ENCODE data around the gene RICTOR. TPM values are rescaled to one million over a fixed set of nuclear protein-coding genes. Genes with fewer than 3 reads are reported as not detected.

The RICTOR gene
- polyA plus RNA-seq, 3 donors: 3.5 to 12.8 (median 7.0) TPM

DNA sequence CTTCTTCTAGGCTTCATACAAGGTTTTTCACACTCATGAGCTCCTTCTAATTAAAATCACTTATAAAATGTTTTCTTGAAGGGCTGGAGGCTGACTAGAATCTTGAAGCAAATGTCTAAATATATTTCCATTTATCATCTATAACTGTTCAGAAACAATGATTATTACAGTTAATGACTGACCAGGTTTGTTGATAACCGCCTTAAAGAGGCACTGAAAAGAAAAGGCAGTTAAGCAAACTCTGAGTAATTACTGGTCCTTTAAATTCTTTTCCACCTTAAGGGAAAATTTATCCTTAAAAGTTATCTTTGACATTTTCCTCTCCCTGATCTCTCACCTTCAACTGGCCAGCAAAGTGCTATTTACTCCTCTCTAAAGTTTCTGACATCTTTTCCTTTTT, 43.2 kb downstream of the RICTOR start:
- peaks cover 11 to 27% of the 10 kb centered on the region in 2 donors for H3K36me3 Mint-ChIP-seq
- peaks cover 71% of the 10 kb centered on the region for H3K79me2 ChIP-seq (ENCODE audit: insufficient read depth, low read length)
- no peaks in the 10 kb centered on the region for H3K27me3 Mint-ChIP-seq (ENCODE audit: low read depth in 3 of 3)
- TF ChIP-seq, protein P1, sequence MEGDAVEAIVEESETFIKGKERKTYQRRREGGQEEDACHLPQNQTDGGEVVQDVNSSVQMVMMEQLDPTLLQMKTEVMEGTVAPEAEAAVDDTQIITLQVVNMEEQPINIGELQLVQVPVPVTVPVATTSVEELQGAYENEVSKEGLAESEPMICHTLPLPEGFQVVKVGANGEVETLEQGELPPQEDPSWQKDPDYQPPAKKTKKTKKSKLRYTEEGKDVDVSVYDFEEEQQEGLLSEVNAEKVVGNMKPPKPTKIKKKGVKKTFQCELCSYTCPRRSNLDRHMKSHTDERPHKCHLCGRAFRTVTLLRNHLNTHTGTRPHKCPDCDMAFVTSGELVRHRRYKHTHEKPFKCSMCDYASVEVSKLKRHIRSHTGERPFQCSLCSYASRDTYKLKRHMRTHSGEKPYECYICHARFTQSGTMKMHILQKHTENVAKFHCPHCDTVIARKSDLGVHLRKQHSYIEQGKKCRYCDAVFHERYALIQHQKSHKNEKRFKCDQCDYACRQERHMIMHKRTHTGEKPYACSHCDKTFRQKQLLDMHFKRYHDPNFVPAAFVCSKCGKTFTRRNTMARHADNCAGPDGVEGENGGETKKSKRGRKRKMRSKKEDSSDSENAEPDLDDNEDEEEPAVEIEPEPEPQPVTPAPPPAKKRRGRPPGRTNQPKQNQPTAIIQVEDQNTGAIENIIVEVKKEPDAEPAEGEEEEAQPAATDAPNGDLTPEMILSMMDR (IDR thresholded peaks at IDR 0.05): no peak
- intact Hi-C loops (cut with micrococcal nuclease): no loop called here
- peaks cover 6 to 14% of the 10 kb centered on the region in 2 donors for H3K9me3 ChIP-seq (replicated peaks in 1 of 2; ENCODE audit: control insufficient read depth in 1 of 2, insufficient read depth in 1 of 2, low read length in 2 of 2)
- H2AFZ ChIP-seq (ENCODE audit: insufficient read depth, low read depth, low read length, poor library complexity, severe bottlenecking): no peak overlapping the region
- peaks cover 15 to 33% (median 23%) of the 10 kb centered on the region in 7 donors for H3K9me3 Mint-ChIP-seq
- no peak overlapping the region for H3K27ac ChIP-seq (ENCODE audit: low read depth in 1 of 2, low read length in 2 of 2)
- WGBS (ENCODE audit: insufficient coverage): no CpG with 5 or more reads among the region's 1 CpG
- H4K20me1 ChIP-seq (ENCODE audit: insufficient read depth, low read length): peaks cover 71% of the 10 kb centered on the region
- H3K9ac ChIP-seq (ENCODE audit: insufficient read depth, low read length, poor library complexity, severe bottlenecking): no peak overlapping the region
- no peaks in the 10 kb centered on the region for H3K4me1 ChIP-seq (ENCODE audit: control insufficient read depth in 1 of 2, insufficient read depth in 2 of 2, low read length in 2 of 2)
- peaks cover 3 to 17% of the 10 kb centered on the region in 2 donors for H3K36me3 ChIP-seq (replicated peaks in 1 of 2; ENCODE audit: control insufficient read depth in 1 of 2, insufficient read depth in 2 of 2, low read length in 2 of 2)
- H3K27ac Mint-ChIP-seq: no peak overlapping the region
- no peaks in the 10 kb centered on the region for H3K27me3 ChIP-seq (ENCODE audit: control insufficient read depth in 2 of 2, insufficient read depth in 2 of 2, low read length in 2 of 2)
- no peak for DNase-seq
- peaks cover 1% of the 10 kb centered on the region for H3K4me1 Mint-ChIP-seq
- no peak overlapping the region for H3K4me2 ChIP-seq (replicated peaks; ENCODE audit: extremely low read depth, low read length, poor library complexity, severe bottlenecking)
- H3K4me3 ChIP-seq (replicated peaks in 1 of 3; ENCODE audit: low read depth in 2 of 3, low read length in 3 of 3): no peak overlapping the region
- H3K4me3 Mint-ChIP-seq: no peak overlapping the region

DNA sequence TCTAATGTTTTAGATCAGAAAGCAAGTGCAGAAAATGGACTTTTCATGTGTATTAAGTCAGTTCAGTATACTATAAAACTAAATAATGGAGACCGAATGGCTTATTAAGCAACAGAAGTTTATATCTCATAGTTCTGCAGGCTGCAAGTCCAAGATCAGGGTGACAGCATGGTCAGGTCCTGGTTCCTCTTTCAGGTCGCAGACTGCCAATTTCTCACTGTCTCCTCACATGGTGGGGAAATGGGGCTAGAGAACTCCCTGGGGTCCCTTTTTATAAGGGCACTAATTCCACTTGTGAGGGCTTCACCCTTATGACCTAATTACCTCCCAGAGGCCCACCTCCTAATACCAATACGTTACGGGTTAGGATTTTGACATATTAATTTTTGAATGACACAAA, 48.7 kb downstream of the RICTOR start:
- Histone ChIP-seq H3K27ac (ENCODE audit: low read depth in 1 of 2, low read length in 2 of 2) (no peak overlapping the region), H3K4me2 (replicated peaks; ENCODE audit: extremely low read depth, low read length, poor library complexity, severe bottlenecking) (no peak overlapping the region), H3K27me3 (ENCODE audit: control insufficient read depth in 2 of 2, insufficient read depth in 2 of 2, low read length in 2 of 2) (no peaks in the 10 kb centered on the region), H2AFZ (ENCODE audit: insufficient read depth, low read depth, low read length, poor library complexity, severe bottlenecking) (no peak overlapping the region), H3K4me3 (replicated peaks in 1 of 3; ENCODE audit: low read depth in 2 of 3, low read length in 3 of 3) (no peak overlapping the region), H3K9me3 (replicated peaks in 1 of 2; ENCODE audit: control insufficient read depth in 1 of 2, insufficient read depth in 1 of 2, low read length in 2 of 2) (peaks cover 6 to 8% of the 10 kb centered on the region in 2 donors), H3K9ac (ENCODE audit: insufficient read depth, low read length, poor library complexity, severe bottlenecking) (no peak overlapping the region), H3K79me2 (ENCODE audit: insufficient read depth, low read length) (peaks cover 80% of the 10 kb centered on the region), H4K20me1 (ENCODE audit: insufficient read depth, low read length) (peaks cover 85% of the 10 kb centered on the region), H3K36me3 (replicated peaks in 1 of 2; ENCODE audit: control insufficient read depth in 1 of 2, insufficient read depth in 2 of 2, low read length in 2 of 2) (peaks cover 3 to 17% of the 10 kb centered on the region in 2 donors), H3K4me1 (ENCODE audit: control insufficient read depth in 1 of 2, insufficient read depth in 2 of 2, low read length in 2 of 2) (peaks cover 8 to 20% of the 10 kb centered on the region in 2 donors)
- H3K27me3 Mint-ChIP-seq (ENCODE audit: low read depth in 3 of 3): no peaks in the 10 kb centered on the region
- peaks cover 10 to 21% of the 10 kb centered on the region in 2 donors for H3K36me3 Mint-ChIP-seq
- TF ChIP-seq, protein P1 (IDR thresholded peaks at IDR 0.05): no peak
- intact Hi-C loops (cut with micrococcal nuclease): no loop called here
- H3K9me3 Mint-ChIP-seq: peaks cover 8 to 17% (median 12%) of the 10 kb centered on the region in 7 donors
- H3K27ac Mint-ChIP-seq: no peak overlapping the region
- 100% methylated on average over 2 of the region's 4 CpGs for WGBS (ENCODE audit: insufficient coverage)
- H3K4me1 Mint-ChIP-seq: peaks cover 41% of the 10 kb centered on the region
- peak; percentile 11 to 28 (median 14) for DNase-seq
- H3K4me3 Mint-ChIP-seq: no peak overlapping the region

All from CD14-positive monocyte (primary cell).